ENCODE measurements around the gene GLYATL1B. TPM values are rescaled to one million over a fixed set of nuclear protein-coding genes. Genes with fewer than 3 reads are reported as not detected.

Gene GLYATL1B
- total and polyA plus RNA-seq, 2 of the 4 experiments (the other 2 are of a cell fraction) = not detected

GRCh38 chr11:59144096-59144495 is 58.0 kb downstream of the GLYATL1B start:
- intact Hi-C loops (cut with micrococcal nuclease) = loop anchor here (5.0 kb wide), 1 partner anchor 567 kb away; the partner anchor contains the start of genes LPXN and ZFP91
- peak overlapping the region; percentile 25 for H3K23ac ChIP-seq (ENCODE audit: low read depth, low read length)
- H3K4me1 ChIP-seq (ENCODE audit: control insufficient read depth, insufficient read depth, low read length) = peaks cover 6% of the 10 kb centered on the region
- peak overlapping the region; percentile 62 for H3K4ac ChIP-seq (ENCODE audit: low read depth, low read length)
- TF ChIP-seq NFE2L2 (IDR thresholded peaks at IDR 0.05; ENCODE audit: low read depth, low read length) = no peak
- no peak for TF ChIP-seq MXI1 (IDR thresholded peaks at IDR 0.05; ENCODE audit: borderline replicate concordance, low read depth, low read length)
- TF ChIP-seq MAZ (IDR thresholded peaks at IDR 0.05; ENCODE audit: borderline replicate concordance, low read depth, low read length) = no peak
- TF ChIP-seq CHD1 (IDR thresholded peaks at IDR 0.05; ENCODE audit: low read depth, low read length) = no peak
- TF ChIP-seq, protein P1, sequence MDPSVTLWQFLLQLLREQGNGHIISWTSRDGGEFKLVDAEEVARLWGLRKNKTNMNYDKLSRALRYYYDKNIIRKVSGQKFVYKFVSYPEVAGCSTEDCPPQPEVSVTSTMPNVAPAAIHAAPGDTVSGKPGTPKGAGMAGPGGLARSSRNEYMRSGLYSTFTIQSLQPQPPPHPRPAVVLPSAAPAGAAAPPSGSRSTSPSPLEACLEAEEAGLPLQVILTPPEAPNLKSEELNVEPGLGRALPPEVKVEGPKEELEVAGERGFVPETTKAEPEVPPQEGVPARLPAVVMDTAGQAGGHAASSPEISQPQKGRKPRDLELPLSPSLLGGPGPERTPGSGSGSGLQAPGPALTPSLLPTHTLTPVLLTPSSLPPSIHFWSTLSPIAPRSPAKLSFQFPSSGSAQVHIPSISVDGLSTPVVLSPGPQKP (IDR thresholded peaks at IDR 0.05; ENCODE audit: borderline replicate concordance, low read depth, low read length) = no peak
- TF ChIP-seq POLR2A (IDR thresholded peaks at IDR 0.05; ENCODE audit: low read depth, low read length) = no peak
- no peak for TF ChIP-seq MAFK (IDR thresholded peaks at IDR 0.05; ENCODE audit: low read depth, low read length)
- no peak for TF ChIP-seq RFX5 (IDR thresholded peaks at IDR 0.05; ENCODE audit: low read depth, low read length)
- TF ChIP-seq, protein P2, sequence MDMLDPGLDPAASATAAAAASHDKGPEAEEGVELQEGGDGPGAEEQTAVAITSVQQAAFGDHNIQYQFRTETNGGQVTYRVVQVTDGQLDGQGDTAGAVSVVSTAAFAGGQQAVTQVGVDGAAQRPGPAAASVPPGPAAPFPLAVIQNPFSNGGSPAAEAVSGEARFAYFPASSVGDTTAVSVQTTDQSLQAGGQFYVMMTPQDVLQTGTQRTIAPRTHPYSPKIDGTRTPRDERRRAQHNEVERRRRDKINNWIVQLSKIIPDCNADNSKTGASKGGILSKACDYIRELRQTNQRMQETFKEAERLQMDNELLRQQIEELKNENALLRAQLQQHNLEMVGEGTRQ (IDR thresholded peaks at IDR 0.05; ENCODE audit: low read depth, low read length) = no peak
- no peak for TF ChIP-seq SMC3 (IDR thresholded peaks at IDR 0.05; ENCODE audit: low read depth, low read length)
- TF ChIP-seq RCOR1 (IDR thresholded peaks at IDR 0.05; ENCODE audit: insufficient replicate concordance, low read length) = no peak
- TF ChIP-seq CEBPB (IDR thresholded peaks at IDR 0.05; ENCODE audit: low read depth, low read length) = no peak
- TF ChIP-seq FOS (IDR thresholded peaks at IDR 0.05; ENCODE audit: low read depth, low read length) = no peak
- no peak for TF ChIP-seq RAD21 (IDR thresholded peaks at IDR 0.05; ENCODE audit: low read length)
- TF ChIP-seq BHLHE40 (IDR thresholded peaks at IDR 0.05; ENCODE audit: low read depth, low read length) = no peak
- H3K9me1 ChIP-seq (ENCODE audit: insufficient read depth, low read length) = peaks cover 4% of the 10 kb centered on the region; the same call in 1 of the 2 replicates
- peak overlapping the region; percentile 52; the same call in 1 of the 2 replicates for H3K9ac ChIP-seq (ENCODE audit: low read depth, low read length)
- DNase-seq (peak; percentile 0), ATAC-seq (ENCODE audit: low read depth) (no peak)
- no peaks in the 10 kb centered on the region for H3K27me3 ChIP-seq (ENCODE audit: control insufficient read depth, insufficient read depth, low read length)
- peak overlapping the region; percentile 77; the same call in 1 of the 2 replicates for H3K56ac ChIP-seq (ENCODE audit: extremely low read depth, insufficient read depth, low read length)
- H2BK5ac ChIP-seq (ENCODE audit: low read depth, low read length, poor library complexity, severe bottlenecking) = peak overlapping the region; percentile 79
- H3K36me3 ChIP-seq (ENCODE audit: control insufficient read depth, insufficient read depth, low read length) = no peaks in the 10 kb centered on the region
- peak overlapping the region; percentile 79 for H3K4me2 ChIP-seq (ENCODE audit: low read depth, low read length)
- peaks cover 9 to 23% of the 10 kb centered on the region in 2 experiments for H3K79me1 ChIP-seq (ENCODE audit: low read depth in 1 of 2, low read length in 2 of 2)
- no CpG with 5 or more reads among the region's 1 CpG for WGBS, 2 experiments (ENCODE audit: extremely low coverage in 2 of 2, insufficient read length in 1 of 2)
- H3K27ac ChIP-seq (ENCODE audit: insufficient read depth, low read length) = peak overlapping the region; percentile 68; the same call in 1 of the 2 replicates
- BruUV-seq (replicated peaks) = no TSS peak
- H2AK9ac ChIP-seq (replicated peaks; ENCODE audit: low read depth, low read length, poor library complexity) = no peak overlapping the region
- in situ Hi-C loops (cut with MboI; ENCODE audit: low sequenced_read_pairs) = no loop called here
- ChIA-PET CTCF (interaction anchor here (1.1 to 2.3 kb wide), 3 partner anchors 8 to 238 kb away, joined by 3 to 14 read pairs (median 11); no protein-coding TSS in a partner anchor), POLR2A (ENCODE audit: unreplicated experiment) (interaction anchor here (0.6 kb wide), 1 partner anchor 1825 kb away, joined by 12 read pairs; no protein-coding TSS in a partner anchor)
- H4K8ac ChIP-seq (ENCODE audit: low read depth in 2 of 2, low read length in 2 of 2) = peak overlapping the region; percentile 58 to 89
- no peak overlapping the region; the same call in 1 of the 2 replicates for H3K18ac ChIP-seq (ENCODE audit: low read depth, low read length)
- peak overlapping the region; percentile 70 for H2BK120ac ChIP-seq (ENCODE audit: low read depth, low read length)
- peak overlapping the region; percentile 62; the same call in 1 of the 2 replicates for H4K5ac ChIP-seq (ENCODE audit: low read depth, low read length)
- H2AK5ac ChIP-seq (ENCODE audit: low read depth, low read length) = peak overlapping the region; percentile 66; the same call in 1 of the 2 replicates
- H3K9me3 ChIP-seq (ENCODE audit: control insufficient read depth, insufficient read depth, low read length) = no peaks in the 10 kb centered on the region
- H4K91ac ChIP-seq (ENCODE audit: insufficient read depth, low read depth, low read length) = peak overlapping the region; percentile 30; the same call in 1 of the 2 replicates
- dilution Hi-C loops (cut with HindIII; ENCODE audit: low sequenced_read_pairs, unreplicated experiment) = no loop called here
- H2BK20ac ChIP-seq (ENCODE audit: low read depth, low read length) = peak overlapping the region; percentile 41
- H3K14ac ChIP-seq (replicated peaks; ENCODE audit: low read depth, low read length) = peak overlapping the region; percentile 71
- H2BK15ac ChIP-seq (ENCODE audit: low read depth, low read length) = peak overlapping the region; percentile 93; the same call in 1 of the 3 replicates
- H3K4me3 ChIP-seq (ENCODE audit: insufficient read depth, low read depth, low read length) = peak overlapping the region; percentile 48
- H2AFZ ChIP-seq (replicated peaks; ENCODE audit: low read length, poor library complexity) = peak overlapping the region; percentile 79
- H4K20me1 ChIP-seq (ENCODE audit: insufficient read depth, low read length) = no peaks in the 10 kb centered on the region

Data from IMR-90 (cell line).